H1 (cell line): ENCODE results near the gene LCE6A.

Experiments
- CTCF ChIP-seq, 3 experiments: IDR thresholded peaks; 1 replicate in 2 of 3; 2 replicates in 1 of 3; pipeline versions ENCODE4 v1.5.1 to v1.6.1; 2011; ENCODE audit warnings: low read length in 3 of 3, mild to moderate bottlenecking in 3 of 3, inconsistent platforms in 2 of 3, low read depth in 1 of 3, moderate library complexity in 1 of 3; ENCODE audit not compliant: insufficient read depth in 1 of 3; ENCODE audit errors: control extremely low read depth in 1 of 3
- POLR2A ChIP-seq, 2 experiments: IDR thresholded peaks; 1 replicate in 1 of 2; 2 replicates in 1 of 2; pipeline ENCODE4 v1.6.1; 2011; ENCODE audit warnings: low read depth in 2 of 2, low read length in 2 of 2, mild to moderate bottlenecking in 2 of 2; ENCODE audit errors: control extremely low read depth in 1 of 2
- SP2 ChIP-seq: IDR thresholded peaks from 2 replicates; pipeline ENCODE4 v1.6.1; 2012; ENCODE audit warnings: mild to moderate bottlenecking, low read length, inconsistent platforms
- TAF1 ChIP-seq: IDR thresholded peaks from 2 replicates; pipeline ENCODE4 v1.6.1; 2011; ENCODE audit warnings: mild to moderate bottlenecking, low read depth, low read length

DNA sequence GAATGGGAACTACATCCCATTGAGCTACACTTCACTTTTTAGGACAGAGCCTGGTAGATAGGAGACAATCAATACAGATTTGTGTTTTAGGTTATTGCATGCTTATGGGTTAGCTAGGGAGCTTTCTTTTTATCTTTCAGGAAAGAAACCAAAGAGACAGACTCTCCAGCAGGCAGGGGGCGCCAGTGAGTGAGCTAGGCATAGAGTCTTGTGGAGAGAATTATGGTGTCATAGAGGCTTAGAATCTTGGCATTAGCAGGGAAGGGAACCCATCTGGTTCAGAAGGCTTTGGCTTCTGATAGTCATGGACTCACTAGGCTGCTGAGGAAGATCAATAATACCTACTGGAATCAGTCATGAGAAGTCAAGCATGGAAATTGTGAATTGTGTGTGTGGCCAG lies 35.4 kb downstream of the LCE6A start, which contains the start of gene SMCP:
- TF ChIP-seq TAF1, result no peak
- no peak for TF ChIP-seq SP2
- TF ChIP-seq POLR2A (IDR thresholded peaks at IDR 0.05; ENCODE audit: control extremely low read depth in 1 of 2, low read depth in 2 of 2, low read length in 2 of 2), result no peak
- TF ChIP-seq CTCF (IDR thresholded peaks at IDR 0.05; ENCODE audit: control extremely low read depth in 1 of 3, insufficient read depth in 1 of 3, low read depth in 1 of 3, low read length in 3 of 3), result peak; percentile 19 to 62 (median 60)
